Uterus (tissue), 2 donors: Measurements from ENCODE around the gene OGDHL.

Source experiments
- POLR2A ChIP-seq, 2 donors: fragments of 450-650 bp; IDR thresholded peaks; one replicate each; pipeline ENCODE4 v1.6.1; 2016; ENCODE audit warnings: antibody characterized with exemption in 2 of 2, mild to moderate bottlenecking in 1 of 2, moderate library complexity in 1 of 2
- TF ChIP-seq, protein P1 (sequence below), 4 experiments: fragments of 200-600 bp in 2 of 4; fragments of 450-650 bp in 2 of 4; sonication (generic) in 2 of 4; IDR thresholded peaks; one replicate each; pipeline ENCODE4 v1.5.1; 2016 to 2019; ENCODE audit warnings: antibody characterized with exemption in 4 of 4, mild to moderate bottlenecking in 2 of 4, moderate library complexity in 1 of 4

DNA sequence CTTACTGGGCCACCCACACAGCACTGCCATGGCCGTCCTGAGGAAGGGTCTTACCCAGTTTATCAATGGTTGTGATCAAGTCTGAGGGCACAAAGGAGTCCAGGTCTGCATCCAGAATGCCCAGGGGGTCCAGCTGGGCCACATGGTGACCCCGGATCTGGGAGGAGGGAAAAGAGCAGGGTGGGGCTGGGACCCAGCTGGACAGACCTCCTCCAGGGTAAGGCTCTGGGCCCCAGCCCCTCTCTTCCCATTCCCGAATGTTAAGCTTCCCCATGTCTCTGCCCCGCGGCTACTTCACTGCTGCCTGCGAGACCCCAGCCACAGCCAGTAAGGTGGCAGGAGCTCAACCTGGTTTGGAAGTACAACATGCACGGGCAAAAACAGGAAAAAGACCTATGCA lies 9.5 kb downstream of the OGDHL start:
- TF ChIP-seq, protein P1, sequence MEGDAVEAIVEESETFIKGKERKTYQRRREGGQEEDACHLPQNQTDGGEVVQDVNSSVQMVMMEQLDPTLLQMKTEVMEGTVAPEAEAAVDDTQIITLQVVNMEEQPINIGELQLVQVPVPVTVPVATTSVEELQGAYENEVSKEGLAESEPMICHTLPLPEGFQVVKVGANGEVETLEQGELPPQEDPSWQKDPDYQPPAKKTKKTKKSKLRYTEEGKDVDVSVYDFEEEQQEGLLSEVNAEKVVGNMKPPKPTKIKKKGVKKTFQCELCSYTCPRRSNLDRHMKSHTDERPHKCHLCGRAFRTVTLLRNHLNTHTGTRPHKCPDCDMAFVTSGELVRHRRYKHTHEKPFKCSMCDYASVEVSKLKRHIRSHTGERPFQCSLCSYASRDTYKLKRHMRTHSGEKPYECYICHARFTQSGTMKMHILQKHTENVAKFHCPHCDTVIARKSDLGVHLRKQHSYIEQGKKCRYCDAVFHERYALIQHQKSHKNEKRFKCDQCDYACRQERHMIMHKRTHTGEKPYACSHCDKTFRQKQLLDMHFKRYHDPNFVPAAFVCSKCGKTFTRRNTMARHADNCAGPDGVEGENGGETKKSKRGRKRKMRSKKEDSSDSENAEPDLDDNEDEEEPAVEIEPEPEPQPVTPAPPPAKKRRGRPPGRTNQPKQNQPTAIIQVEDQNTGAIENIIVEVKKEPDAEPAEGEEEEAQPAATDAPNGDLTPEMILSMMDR (IDR thresholded peaks at IDR 0.05), result no peak
- no peak for TF ChIP-seq POLR2A (IDR thresholded peaks at IDR 0.05)
